K562 (cell line): Measurements from ENCODE around the gene PRELID3B. TPM values are rescaled to one million over a fixed set of nuclear protein-coding genes. Genes with fewer than 3 reads are reported as not detected.

Experiments used
- HMG20B ChIP-seq: fragments of 250-450 bp; sonication (Bioruptor Pico); IDR thresholded peaks from 2 replicates; pipeline ENCODE4 v1.5.0; 2021; ENCODE audit warnings: mild to moderate bottlenecking
- KDM4B ChIP-seq, 2 experiments: fragments of 450-650 bp in 1 of 2; sonication (generic) in 1 of 2; IDR thresholded peaks; 2 replicates each; pipeline ENCODE4 v1.6.1; 2016 to 2017; ENCODE audit warnings: borderline replicate concordance in 2 of 2, antibody characterized with exemption in 1 of 2, low read depth in 1 of 2, mild to moderate bottlenecking in 1 of 2
- MAX ChIP-seq: sonication (generic); formaldehyde crosslinking; IDR thresholded peaks from 2 replicates; pipeline ENCODE4 v1.9.0; 2022; ENCODE audit warnings: mild to moderate bottlenecking, missing genetic modification reagents
- MCM5 ChIP-seq: fragments of 450-650 bp; IDR thresholded peaks from 2 replicates; pipeline ENCODE4 v1.6.1; 2016; ENCODE audit warnings: low read depth
- MYC ChIP-seq, 2 experiments: fragments of 250-450 bp in 1 of 2; sonication (Bioruptor Pico) in 1 of 2; IDR thresholded peaks; 2 replicates each; pipeline versions ENCODE4 v1.5.1 to v1.6.1; 2012 to 2021; ENCODE audit warnings: low read depth in 2 of 2, borderline replicate concordance in 1 of 2, improper control_type of control experiment in 1 of 2, low read length in 1 of 2, mild to moderate bottlenecking in 1 of 2, moderate library complexity in 1 of 2
- NFIC ChIP-seq: fragments of 450-650 bp; IDR thresholded peaks from 2 replicates; pipeline ENCODE4 v1.6.1; 2017; ENCODE audit warnings: mild to moderate bottlenecking, inconsistent platforms
- NONO ChIP-seq, 2 experiments: fragments of 200-400 bp in 1 of 2; fragments of 450-650 bp in 1 of 2; formaldehyde crosslinking in 1 of 2; IDR thresholded peaks; 2 replicates each; pipeline ENCODE4 v1.6.1; 2017; ENCODE audit warnings: low read depth in 2 of 2, mild to moderate bottlenecking in 2 of 2, moderate library complexity in 2 of 2, low read length in 1 of 2
- PATZ1 ChIP-seq: fragments of 250-450 bp; sonication (Bioruptor Pico); IDR thresholded peaks from 2 replicates; pipeline ENCODE4 v1.5.0; 2020; ENCODE audit warnings: mild to moderate bottlenecking, borderline replicate concordance
- SMARCE1 ChIP-seq: fragments of 450-650 bp; IDR thresholded peaks from 2 replicates; pipeline ENCODE4 v1.7.1; 2016; ENCODE audit warnings: mild to moderate bottlenecking
- STAT5A ChIP-seq: IDR thresholded peaks from 2 replicates; pipeline ENCODE4 v1.6.1; 2012; ENCODE audit warnings: low read length, inconsistent platforms, borderline replicate concordance
- TBP ChIP-seq: optimal IDR thresholded peaks from 2 replicates; pipeline ENCODE3; 2011; ENCODE audit warnings: low read depth, low read length, improper control_type of control experiment
- TEAD4 ChIP-seq, 2 experiments: sonication (generic) in 1 of 2; formaldehyde crosslinking in 1 of 2; IDR thresholded peaks; 2 replicates each; pipeline versions ENCODE4 v1.6.1 to v1.8.0; 2012 to 2022; ENCODE audit warnings: borderline replicate concordance in 1 of 2, inconsistent platforms in 1 of 2, low read length in 1 of 2, mild to moderate bottlenecking in 1 of 2, missing genetic modification reagents in 1 of 2
- VEZF1 ChIP-seq: fragments of 200-800 bp; sonication (Bioruptor generic); IDR thresholded peaks from 2 replicates; pipeline ENCODE4 v1.6.1; 2017; ENCODE audit warnings: missing genetic modification characterization, missing compliant biosample characterization
- ZBTB2 ChIP-seq: fragments of 450-650 bp; IDR thresholded peaks from 2 replicates; pipeline ENCODE4 v1.6.1; 2016; ENCODE audit warnings: antibody characterized with exemption
- ZNF121 ChIP-seq: sonication (generic); formaldehyde crosslinking; conservative IDR thresholded peaks from 2 replicates; pipeline ENCODE4 v1.8.0; 2022; ENCODE audit warnings: missing genetic modification reagents
- ZNF3 ChIP-seq: fragments of 250-450 bp; sonication (Bioruptor Pico); IDR thresholded peaks from 2 replicates; pipeline ENCODE4 v1.5.0; 2021; ENCODE audit warnings: mild to moderate bottlenecking, moderate library complexity
- ZNF311 ChIP-seq: fragments of 250-450 bp; sonication (Bioruptor Pico); IDR thresholded peaks from 2 replicates; pipeline ENCODE4 v1.4.0; 2020; ENCODE audit warnings: mild to moderate bottlenecking, moderate library complexity
- ZNF766 ChIP-seq: fragments of 200-800 bp; sonication (Bioruptor generic); conservative IDR thresholded peaks from 2 replicates; pipeline ENCODE4 v1.6.1; 2016; ENCODE audit warnings: missing genetic modification characterization, missing compliant biosample characterization
- polyA plus RNA-seq, 8 experiments: library from polyadenylated mRNA; depleted of rRNA in 4 of 8; stranded (reverse) in 5 of 8; unstranded in 3 of 8; fragments of >200 nt; fragmentation: Nextera tagmentation in 2 of 8; fragmentation: Illumina TruSeq in 1 of 8; extraction: Ambion mirVana in 2 of 8; extraction: Trizol in 1 of 8; gene quantifications; 2 replicates each; pipeline versions ENCODE4 v1.2.1 to v1.2.3, GENCODE V29; 2011 to 2014; ENCODE audit warnings: inconsistent platforms in 1 of 8, missing spikeins in 1 of 8
- total RNA-seq, 7 experiments: library from RNA; depleted of rRNA in 6 of 7; stranded (reverse); fragments of >200 nt in 6 of 7; fragmentation: Illumina TruSeq in 2 of 7; extraction: Trizol in 2 of 7; gene quantifications; 2 replicates each; pipeline versions ENCODE4 v1.2.1 to v1.2.3, GENCODE V29; 2011 to 2021; ENCODE audit warnings: low replicate concordance in 1 of 7

Gene PRELID3B
- total and polyA plus RNA-seq, 9 of the 15 experiments (the other 6 are each of a cell fraction or from before 2014, with no cell fraction given), result 77.0 to 186 (median 101) TPM

- TF ChIP-seq KDM4B (IDR thresholded peaks at IDR 0.05; ENCODE audit: borderline replicate concordance in 2 of 2, low read depth in 1 of 2) (no peak), NONO (IDR thresholded peaks at IDR 0.05; ENCODE audit: low read depth in 2 of 2, low read length in 1 of 2) (no peak), NFIC (peak; percentile 86), TEAD4 (IDR thresholded peaks at IDR 0.05; ENCODE audit: low read length) (peak; percentile 10; the same call in 1 of the 2 replicates), TEAD4 (CRISPR knock-in tag; IDR thresholded peaks at IDR 0.05; ENCODE audit: borderline replicate concordance) (no peak), HMG20B (CRISPR knock-in tag) (no peak), ZNF766 (no peak), PATZ1 (CRISPR knock-in tag) (peak; percentile 71; the same call in 1 of the 2 replicates), STAT5A (no peak), ZBTB2 (no peak), TBP (peak; percentile 25), MCM5 (no peak), ZNF3 (CRISPR knock-in tag) (no peak), VEZF1 (CRISPR knock-in tag) (0 out of 2 replicates have a peak, but pooled peaks have one; percentile 0), MAX (CRISPR knock-in tag) (peak; percentile 63; the same call in 1 of the 2 replicates), ZNF311 (CRISPR knock-in tag) (no peak), SMARCE1 (peak; percentile 66; the same call in 1 of the 2 replicates), MYC (IDR thresholded peaks at IDR 0.05; ENCODE audit: low read depth, low read length) (0 out of 2 replicates have a peak, but pooled peaks have one; percentile 32), MYC (CRISPR knock-in tag; IDR thresholded peaks at IDR 0.05; ENCODE audit: borderline replicate concordance, low read depth) (no peak), ZNF121 (CRISPR knock-in tag) (no peak)
Observed at GRCh38 chr20:59007665-59008511, 34.7 kb downstream of the PRELID3B start (continued).
